AG20443 (cell line): Measurements from ENCODE around the gene MGMT.

Experiments used
- DNase-seq: peaks from one replicate; pipeline ENCODE4 v3.0.0; 2012; ENCODE audit warnings: low spot score, mixed read lengths

The MGMT gene

DNA sequence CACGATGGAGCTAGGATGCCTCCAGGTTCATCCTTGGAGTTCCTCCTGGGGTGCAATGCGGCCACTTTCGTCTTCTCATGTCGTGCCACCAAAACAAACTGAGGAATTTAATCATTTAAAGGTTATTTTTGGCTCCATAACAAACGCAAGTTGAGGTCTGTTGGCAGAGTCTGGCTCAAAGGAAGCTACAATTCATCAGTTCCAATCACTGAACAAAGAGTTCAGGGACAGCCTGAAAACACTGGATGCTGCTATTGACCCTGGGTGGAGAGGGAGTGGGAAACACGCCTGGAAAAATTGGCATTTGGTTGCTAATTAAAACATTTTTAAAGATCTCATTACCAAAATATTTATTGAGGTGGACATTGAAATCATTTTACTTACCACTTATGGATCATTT, 11.4 kb upstream of the MGMT start:
- no peak for DNase-seq

DNA sequence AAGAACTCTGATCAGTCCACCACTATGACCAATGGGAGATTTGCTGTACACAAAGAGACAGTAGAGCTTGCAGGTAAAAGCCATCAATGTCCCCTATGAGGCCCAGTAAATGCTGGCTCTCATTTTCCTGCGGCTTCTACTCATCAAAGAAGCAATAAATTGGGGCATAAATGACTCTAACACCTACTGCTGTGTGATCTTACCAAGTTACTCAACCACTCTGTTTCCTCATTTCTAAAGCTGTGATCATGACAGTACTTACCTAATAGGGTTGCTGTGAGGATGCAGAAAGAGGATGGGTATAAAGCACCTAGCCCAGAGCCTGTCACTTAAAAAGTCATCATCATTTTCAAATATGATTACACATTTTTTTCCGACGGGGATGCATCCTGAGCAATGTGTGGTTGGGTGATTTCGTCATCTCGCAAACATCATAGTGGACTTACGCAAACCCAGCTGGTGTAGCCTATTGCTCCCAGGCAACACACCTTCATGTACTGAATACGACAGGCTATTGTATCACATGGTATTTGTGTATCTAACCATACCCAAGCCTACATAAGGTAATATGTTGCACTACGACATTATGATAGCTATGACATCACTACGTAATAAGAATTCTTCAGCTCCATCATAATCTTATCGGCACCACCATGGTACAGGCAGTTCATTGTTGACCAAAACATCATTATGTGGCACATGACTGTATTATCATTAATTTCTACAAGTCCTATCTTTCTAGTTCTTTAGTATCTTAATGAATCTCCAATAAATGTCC, 7.1 kb upstream of the MGMT start:
- DNase-seq: no peak

DNA sequence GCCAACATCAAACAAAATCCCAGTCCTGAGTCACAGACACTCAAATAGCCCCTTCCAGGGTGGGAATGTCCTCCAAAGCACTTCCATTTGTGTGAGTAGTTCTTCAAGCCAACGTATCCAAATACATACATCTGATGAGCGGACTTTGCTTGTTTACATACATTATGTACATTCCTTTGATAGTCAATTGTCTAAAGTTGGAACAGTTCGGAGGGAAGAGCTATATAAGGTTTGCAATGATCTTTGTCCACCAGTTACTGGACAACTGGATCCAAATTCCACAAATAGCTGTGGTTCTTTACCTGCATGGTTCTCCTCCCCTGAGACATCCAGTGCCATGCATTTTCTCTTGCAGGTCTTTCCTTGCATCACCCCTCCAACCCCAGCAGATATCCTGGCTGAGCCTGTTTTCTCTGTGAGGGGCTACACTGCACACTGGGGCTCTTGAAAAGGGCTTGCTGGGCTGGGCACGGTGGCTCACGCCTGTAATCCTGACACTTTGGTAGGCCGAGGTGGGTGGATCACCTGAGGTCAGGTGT, 4.7 kb upstream of the MGMT start:
- DNase-seq: no peak

DNA sequence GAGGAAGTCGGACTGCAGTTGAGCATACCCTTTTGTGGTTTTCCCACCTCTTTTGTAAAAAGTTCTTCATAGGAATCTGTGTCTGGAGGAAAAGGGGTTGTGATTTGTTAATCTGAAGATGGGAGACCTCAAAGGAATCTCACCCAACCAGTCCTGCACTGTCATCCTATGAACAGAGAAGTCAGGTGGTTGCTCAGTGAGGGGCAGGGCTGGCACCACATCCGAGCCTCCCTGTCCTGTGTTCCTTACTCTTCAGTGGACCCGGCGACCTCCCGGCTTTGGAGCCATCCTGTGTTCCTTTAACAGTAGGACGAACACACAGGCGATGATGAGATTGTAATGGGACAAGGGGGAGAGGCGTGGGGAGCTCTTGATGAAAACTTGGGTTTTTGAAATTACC, 2.8 kb upstream of the MGMT start:
- DNase-seq: no peak

DNA sequence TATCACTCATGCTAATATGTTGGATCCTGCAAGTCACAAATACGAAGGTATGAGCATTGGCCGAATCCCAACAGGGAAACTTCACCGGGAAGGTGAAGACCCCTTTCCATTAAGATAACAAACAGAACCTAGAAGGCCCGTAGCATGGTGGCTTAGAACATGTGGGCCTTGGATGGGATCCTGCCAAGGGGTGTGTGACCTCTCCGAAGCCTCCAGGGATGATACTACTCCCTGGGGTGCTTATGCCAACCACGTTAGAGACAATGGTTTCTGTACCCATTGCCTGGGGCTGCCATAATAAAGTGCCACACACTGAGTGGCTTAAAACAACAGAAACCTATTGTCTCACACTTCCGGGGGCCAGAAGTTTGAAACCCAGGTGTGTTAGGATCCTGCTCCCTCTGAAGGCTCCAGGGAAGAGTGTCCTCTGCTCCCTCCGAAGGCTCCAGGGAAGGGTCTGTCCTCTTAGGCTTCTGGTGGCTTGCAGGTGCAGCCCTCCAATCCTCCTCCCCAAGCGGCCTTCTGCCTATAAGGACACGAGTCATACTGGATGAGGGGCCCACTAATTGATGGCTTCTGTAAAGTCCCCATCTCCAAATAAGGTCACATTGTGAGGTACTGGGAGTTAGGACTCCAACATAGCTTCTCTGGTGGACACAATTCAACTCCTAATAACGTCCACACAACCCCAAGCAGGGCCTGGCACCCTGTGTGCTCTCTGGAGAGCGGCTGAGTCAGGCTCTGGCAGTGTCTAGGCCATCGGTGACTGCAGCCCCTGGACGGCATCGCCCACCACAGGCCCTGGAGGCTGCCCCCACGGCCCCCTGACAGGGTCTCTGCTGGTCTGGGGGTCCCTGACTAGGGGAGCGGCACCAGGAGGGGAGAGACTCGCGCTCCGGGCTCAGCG, 992 bp upstream of the MGMT start:
- DNase-seq: no peak

DNA sequence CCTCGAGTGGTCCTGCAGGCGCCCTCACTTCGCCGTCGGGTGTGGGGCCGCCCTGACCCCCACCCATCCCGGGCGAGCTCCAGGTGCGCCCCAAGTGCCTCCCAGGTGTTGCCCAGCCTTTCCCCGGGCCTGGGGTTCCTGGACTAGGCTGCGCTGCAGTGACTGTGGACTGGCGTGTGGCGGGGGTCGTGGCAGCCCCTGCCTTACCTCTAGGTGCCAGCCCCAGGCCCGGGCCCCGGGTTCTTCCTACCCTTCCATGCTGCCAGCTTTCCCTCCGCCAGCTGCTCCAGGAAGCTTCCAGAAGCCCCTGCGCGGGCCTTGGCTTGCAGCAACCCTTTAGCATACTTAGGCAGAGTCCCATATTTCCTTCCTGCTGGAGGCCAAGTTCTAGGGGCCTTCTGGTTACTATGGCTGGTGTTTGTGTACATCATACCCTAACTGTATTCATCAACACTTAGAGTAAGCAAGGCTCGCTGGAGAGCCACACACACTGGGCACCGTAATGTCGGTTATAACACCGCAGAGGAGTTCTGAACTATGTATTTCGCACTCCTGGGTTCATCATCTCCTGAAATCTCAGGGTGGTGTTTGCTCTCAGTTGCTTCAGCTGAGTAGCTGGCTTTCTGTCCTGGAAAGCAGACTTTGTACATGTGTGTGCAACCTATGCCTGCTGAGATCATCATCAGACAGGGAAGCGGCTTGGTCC, 471 bp downstream of the MGMT start:
- peak; percentile 26 for DNase-seq

DNA sequence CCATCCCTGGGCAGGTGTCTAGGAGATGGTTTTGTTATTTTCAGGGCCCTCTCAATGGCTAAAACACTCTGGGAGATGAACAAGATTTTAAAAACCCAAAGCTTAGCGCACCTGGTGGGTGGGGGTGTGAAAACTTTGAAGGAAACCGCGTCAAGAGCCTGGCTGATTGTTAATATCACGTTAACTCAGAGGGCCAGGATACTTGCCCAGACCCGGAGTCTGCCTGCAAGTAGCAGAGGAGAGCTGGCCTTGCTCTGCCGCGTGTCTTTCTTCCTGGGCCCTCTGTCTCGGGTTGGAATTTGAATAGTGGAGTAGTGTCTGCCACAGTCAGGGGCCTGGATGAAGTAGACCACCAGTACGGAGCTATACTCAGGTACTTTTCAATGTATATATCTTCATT, 1.1 kb downstream of the MGMT start:
- DNase-seq: no peak

DNA sequence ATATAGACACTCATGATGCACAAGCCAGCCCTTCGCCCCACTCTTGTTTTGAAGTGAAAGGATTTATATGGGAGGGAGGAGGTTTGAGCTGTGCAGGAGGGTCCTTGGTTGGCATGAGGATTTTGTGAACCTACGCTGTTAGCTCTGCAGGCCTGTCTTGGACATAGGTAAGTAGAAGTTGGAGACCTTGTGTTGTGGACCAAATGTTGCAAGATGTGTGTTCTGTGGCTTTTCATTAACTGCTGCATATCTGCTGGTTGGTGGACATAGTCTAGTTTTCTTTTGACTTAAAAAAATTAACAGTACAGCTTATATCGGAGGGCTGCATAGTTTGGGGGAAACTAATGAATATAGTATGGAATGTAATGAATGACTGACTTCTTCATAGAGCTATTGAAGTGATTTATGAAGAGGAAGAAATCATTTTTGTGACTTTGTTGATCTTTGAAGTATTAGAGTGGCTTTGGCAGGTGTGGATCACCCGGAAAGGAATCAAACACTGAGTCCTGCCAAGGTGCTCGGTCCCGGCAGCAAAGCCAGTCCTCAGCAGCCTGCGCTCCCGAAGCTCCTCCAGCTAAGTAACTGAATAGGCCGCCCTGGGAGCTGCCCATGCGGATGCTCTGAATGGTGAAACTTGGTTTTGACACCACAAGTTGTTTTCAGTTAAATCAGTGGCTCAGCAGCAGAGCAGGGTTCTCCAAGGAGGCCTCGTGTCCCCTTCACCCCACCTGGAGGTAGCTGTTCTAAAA, 3.2 kb downstream of the MGMT start:
- DNase-seq: no peak

DNA sequence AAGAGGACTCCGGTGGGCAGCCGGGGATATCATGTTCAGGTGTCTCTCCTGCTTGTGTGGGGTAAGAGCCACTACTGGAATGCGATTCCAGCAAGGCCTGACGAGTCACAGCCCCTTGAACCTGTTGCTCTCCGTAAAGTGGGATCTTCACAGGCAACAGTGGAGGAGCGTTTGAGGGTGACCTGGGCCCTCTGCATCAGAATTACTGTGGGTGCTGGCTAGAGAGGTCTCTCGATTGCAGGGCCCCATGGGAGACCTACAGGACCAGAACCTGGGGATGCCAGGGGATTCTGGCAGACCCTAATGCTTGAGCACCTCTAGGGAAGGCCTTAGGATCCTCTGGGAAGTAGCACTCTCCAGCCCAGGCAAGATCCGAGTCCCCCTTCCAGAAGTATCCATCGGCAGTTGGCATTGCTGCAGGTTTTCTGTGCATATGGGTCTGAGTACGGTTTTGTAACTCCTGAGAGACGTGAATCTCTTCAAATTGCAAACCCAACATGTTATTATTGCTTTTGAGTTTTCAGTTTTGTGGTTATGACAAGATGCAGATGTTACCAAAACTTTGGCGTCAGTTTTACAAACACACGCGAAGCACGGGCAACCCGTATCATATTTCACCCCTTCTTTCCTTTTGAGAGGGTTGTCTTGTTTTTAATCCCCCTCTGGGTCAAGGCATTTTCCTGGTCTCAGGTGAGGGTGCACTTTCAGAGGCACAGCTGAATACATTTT, 4.6 kb downstream of the MGMT start:
- no peak for DNase-seq

DNA sequence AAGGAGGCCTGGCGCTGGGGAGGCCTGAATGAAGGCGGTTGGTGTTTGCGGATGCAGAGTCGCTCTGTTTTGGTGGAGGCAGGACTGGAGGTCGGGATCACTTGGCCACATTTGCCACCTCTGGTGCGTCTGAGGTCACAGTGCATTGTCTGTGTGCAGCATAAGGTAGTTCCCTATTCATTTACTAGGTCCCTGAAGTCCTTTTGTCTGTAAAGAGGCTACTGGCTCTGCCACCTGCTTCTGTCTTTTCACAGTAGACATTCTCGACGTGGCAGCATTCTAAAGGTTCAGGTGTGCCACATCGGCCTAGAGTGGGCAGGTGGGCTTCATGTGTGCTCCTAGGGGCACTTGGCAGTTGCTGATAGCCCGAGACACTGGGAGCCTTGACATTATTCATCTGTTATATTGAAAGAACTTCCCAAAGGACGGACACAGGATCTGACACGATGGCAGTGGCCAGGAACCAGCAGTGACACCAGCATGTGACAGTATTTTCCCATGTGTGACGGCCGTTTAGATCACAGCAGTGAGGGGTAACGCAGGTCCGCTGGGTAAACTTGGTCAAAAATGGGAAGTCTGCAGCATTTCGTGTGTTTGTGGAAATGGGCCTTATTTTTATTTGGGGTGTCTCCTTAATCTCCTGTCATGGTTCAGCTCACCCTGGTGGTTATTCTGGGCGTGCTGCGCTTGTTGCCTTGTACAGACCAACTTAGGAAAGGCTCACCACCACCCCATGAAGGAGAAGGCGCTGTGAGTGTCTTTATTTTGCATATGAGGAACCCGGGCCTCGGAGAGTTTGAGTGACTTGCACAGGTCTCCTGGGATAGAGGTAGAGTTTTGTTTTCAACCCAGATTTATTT, 5.9 kb downstream of the MGMT start:
- DNase-seq: no peak

DNA sequence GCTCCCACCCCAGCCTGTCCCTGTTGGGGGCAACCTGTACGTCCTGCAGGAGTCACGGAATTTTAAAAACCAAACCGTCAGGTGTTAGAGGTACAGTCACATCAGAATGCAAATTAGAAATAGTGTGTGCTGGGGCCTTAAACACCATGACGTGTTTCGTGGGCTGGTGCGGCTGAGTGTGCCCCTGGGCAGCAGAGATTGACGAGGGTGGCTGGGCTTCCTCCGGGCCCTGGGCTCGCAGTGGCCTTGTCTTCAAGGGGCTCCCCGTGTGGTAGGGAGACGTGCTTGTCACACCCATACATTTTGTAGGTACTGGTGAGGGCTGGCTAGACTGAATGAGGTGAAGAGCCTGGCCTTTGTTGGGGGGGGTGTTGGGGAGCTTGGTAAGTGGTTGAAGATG, 7.6 kb downstream of the MGMT start:
- DNase-seq: no peak

DNA sequence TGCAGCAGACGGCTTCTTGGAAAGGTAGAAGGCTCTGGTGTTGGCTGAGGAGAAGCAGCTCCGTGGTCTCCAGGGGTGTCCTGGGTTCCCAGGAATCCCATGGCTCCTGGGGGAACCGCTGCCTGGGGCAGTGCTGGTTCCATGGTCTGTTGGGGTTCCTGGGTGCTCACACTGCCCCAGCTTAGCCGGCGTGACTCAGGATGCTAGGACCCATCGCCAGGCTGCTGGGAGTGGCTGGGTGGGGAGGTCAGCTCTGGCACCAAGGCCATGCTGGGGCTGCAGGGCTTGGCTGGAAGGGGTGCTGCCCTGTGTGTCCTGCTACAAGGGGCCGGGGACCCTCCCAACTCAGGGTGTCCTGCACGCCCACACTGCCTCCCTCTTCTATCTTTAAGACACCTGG, 9.4 kb downstream of the MGMT start:
- no peak for DNase-seq

DNA sequence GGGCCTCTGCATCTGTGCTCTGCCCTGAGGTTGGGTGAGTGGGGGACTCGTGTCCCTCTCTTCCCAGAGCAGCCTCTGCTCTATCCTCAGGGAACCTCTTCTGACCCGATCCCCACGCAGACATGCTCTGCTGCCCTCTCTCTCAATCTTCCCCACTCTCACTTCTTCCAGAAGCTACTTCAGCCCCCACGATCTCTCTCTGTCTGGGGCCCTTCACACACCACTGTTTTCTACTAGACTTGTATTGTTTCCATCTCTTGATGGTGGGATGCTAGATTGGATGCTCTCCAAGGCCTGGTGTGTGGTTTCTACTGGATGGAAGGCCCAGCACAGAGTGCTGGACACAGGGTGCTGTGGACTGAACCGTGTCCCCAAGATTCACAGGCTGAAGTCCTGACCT, 10.0 kb downstream of the MGMT start:
- DNase-seq: no peak

DNA sequence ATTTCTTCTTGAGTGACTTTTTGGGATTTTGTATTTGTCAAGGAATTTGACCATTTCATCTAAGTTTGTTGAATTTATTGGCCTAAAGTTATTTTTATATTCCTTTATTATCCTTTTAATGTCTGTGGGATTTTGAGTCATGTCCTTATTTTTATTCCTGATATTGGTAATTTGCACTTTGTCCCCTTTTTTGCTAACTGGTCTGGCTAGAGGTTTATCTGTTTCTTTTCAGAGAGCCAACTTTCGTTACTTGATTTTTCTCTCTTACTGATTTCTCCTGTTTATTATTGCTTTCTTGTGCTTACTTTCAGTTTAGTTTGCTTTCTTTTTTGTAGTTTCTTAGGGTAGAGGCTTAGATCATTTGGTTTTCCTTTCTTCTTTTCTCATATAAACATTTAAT, 14.6 kb downstream of the MGMT start:
- no peak for DNase-seq

DNA sequence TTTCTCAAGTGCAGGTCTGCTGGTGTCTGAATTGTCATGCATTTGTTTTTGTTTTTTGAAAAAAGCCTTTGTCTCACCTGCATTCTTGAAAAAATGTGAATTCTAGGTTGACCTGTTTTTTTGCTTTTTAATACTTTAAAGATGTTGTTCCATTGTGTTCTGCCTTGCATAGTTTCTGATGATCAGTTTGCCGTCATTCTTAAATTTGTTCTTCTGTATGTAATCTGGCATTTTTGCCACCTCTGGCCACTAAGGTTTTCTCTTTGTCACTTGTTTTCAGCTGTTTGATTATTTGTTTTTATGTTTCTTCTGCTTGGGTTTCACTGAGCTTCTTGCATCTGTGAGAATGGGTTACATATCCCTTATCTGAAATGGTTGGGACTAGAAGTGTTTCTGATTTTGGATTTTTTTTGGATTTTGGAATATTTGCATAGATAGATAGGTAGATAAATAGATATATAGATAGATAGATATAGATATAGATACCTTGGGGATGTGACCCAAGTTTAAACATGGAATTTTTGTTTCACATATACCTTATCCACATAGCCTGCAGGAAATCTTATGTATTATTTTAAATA, 16.5 kb downstream of the MGMT start:
- no peak for DNase-seq

DNA sequence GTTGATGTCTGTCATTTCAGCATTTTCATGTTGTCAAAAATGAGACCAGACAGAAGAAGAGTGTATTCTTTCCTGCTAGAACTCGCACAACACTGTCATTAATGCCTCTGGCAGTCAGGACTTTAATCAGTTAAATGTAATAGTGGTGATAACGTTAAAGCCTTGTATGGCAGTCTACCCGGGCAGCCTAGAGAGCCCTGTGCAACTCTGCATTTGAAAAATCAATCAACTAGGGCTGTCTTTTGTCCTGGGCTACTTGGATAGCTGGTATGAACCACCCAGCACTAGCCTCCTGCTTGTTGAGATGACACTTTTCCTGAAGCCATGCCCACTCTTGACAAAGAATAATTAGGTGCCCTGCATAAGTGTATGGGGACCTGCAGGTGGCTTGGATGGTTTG, 19.8 kb downstream of the MGMT start:
- no peak for DNase-seq

DNA sequence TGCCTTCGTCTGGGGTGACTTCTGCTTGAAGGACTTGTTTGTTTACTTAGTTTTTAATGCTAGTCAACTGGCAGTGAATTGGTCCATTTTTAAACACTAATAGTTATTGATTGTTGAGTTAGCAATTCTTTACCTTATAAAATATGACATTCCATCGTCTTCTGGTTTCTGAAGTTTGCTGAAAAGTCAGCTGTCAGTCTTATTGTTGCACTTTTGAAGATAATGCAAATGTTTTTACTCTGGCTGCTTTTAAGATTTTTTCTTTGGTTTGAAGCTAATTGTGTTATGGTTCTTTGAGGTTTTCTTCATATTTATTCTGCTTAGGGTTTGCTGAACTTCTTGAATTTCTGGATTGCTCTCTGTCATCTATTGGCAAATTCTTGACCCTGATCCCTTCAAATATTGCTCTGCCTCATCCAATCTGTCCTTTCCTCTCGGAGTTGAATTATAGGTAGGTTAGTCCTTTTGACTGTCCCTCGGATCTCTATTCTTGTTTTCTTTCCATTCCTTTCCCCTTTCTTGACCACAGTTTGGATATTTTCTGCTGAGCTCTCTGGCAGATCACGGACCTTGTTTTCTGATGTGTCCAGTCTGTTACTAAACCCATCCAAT, 24.2 kb downstream of the MGMT start:
- no peak for DNase-seq

DNA sequence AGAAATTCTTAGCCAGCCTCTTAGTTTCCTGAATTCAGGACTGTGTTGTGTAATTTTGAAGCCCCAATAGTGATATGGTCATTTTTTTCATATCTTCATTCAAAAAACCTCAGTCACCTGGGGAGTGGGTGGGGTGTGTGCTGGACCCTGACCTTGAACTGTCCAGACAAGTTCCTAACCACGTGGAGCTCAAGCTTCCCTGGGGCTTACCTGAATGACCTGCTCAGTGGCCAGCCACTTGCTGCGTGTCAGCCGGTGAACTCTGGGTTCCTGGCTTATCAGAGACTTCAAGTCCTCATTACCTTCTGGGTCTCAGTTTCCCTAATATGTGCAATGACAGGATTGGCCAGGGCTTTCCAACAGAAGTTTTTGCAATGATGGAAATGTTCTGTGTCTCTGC, 27.1 kb downstream of the MGMT start:
- no peak for DNase-seq

DNA sequence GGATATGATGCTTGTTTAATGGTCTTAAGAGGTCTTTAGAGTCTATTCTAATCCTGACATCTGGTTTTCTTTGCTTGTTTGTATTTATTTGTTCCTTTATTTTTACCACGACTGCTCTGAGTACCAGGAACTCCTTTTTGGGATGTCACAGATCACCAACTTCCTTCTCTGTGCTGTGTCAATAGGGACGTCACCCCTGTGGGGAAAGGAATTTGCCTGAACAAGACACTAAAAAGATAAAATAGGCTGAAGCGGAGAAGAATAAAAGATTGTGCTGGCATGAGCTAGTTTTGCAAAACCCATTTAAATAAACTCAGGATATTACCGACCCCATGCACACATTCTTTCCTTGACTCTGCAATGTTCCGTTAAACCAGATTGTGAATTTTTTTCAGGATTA, 27.7 kb downstream of the MGMT start:
- no peak for DNase-seq
